ENCODE results near the gene USHBP1. TPM values are rescaled to one million over a fixed set of nuclear protein-coding genes. Genes with fewer than 3 reads are reported as not detected.

Gene USHBP1
- total and polyA plus RNA-seq, 10 of the 15 experiments (the other 5 are each of a cell fraction or from before 2014, with no cell fraction given) = 0.05 to 0.96 (median 0.22) TPM; not detected in 2

DNA sequence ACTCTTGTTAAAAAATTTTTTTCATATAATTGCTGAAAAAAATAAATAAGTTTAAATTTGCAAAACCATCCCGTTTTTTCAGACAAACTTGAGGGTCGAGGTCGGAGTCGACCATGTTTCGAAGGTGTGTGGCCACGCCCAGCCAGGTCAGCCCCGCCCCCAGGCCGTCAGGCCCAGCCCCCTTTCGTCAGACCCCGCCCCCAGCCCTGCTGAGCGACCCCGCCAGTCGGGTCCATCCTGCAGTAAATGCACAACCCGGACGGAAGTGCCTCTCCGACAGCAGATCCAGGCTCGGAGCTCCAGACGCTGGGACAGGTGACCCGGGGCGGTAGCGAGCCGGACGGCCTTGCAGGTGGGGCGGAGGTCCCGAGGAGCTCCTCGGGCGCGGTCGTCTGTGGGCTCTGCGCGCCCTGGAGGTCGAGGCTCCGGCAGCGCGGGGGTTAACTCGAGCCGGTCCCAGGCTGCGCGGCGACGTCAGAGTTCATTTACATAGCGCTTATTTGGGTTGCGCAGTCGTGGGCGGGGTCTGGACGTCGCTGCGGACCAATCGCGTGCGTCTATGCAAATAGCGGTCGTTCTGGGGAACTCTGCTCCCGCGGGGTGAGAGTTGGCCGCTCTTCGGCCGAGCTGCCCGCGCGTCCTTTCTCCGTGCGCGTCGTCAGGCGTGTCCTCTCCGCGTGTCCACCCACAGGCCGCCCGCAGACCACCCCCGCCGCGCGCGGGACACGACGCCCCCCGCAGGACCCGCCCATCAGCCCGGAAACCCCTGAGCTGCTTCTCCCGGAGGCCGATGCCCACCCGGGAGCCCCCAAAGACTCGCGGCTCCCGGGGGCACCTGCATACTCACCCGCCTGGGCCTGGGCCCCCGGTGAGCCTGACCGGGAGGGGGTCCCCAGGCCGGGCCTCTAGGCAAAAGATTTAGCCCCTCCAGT, 38.3 kb downstream of the USHBP1 start, which contains the start of gene OCEL1 (continued):
- TF ChIP-seq RFX5 (IDR thresholded peaks at IDR 0.05; ENCODE audit: low read depth, low read length) (no peak), RBBP5 (conservative IDR thresholded peaks at IDR 0.05) (no peak), BHLHE40 (IDR thresholded peaks at IDR 0.05; ENCODE audit: borderline replicate concordance in 1 of 2, low read depth in 2 of 2, low read length in 1 of 2) (peak; percentile 30 to 75; a peak in 3 of 4 replicates), NBN (IDR thresholded peaks at IDR 0.05) (peak; percentile 77), POLR2AphosphoS2 (IDR thresholded peaks at IDR 0.05; ENCODE audit: low read depth, low read length) (peak; percentile 49; the same call in 1 of the 2 replicates), NR2F1 (conservative IDR thresholded peaks at IDR 0.05) (peak; percentile 79), SP1 (IDR thresholded peaks at IDR 0.05; ENCODE audit: low read depth, low read length) (peak; percentile 84), POLR2A (IDR thresholded peaks at IDR 0.05; ENCODE audit: low read depth, low read length) (peak; percentile 92), SPI1 (IDR thresholded peaks at IDR 0.05; ENCODE audit: borderline replicate concordance, insufficient read depth, low read depth, low read length) (peak; percentile 31; the same call in 1 of the 2 replicates), HDGF (IDR thresholded peaks at IDR 0.05) (peak; percentile 81), SRF (IDR thresholded peaks at IDR 0.05; ENCODE audit: low read depth in 2 of 2, low read length in 2 of 2) (peak; percentile 61 to 80; a peak in 2 of 4 replicates), NFYA (IDR thresholded peaks at IDR 0.05; ENCODE audit: borderline replicate concordance, low read depth, low read length) (no peak)
- TF ChIP-seq, protein P1, sequence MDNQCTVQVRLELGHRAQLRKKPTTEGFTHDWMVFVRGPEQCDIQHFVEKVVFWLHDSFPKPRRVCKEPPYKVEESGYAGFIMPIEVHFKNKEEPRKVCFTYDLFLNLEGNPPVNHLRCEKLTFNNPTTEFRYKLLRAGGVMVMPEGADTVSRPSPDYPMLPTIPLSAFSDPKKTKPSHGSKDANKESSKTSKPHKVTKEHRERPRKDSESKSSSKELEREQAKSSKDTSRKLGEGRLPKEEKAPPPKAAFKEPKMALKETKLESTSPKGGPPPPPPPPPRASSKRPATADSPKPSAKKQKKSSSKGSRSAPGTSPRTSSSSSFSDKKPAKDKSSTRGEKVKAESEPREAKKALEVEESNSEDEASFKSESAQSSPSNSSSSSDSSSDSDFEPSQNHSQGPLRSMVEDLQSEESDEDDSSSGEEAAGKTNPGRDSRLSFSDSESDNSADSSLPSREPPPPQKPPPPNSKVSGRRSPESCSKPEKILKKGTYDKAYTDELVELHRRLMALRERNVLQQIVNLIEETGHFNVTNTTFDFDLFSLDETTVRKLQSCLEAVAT (IDR thresholded peaks at IDR 0.05) = 0 out of 2 replicates have a peak, but pooled peaks have one; percentile 2
- TF ChIP-seq, protein P2, sequence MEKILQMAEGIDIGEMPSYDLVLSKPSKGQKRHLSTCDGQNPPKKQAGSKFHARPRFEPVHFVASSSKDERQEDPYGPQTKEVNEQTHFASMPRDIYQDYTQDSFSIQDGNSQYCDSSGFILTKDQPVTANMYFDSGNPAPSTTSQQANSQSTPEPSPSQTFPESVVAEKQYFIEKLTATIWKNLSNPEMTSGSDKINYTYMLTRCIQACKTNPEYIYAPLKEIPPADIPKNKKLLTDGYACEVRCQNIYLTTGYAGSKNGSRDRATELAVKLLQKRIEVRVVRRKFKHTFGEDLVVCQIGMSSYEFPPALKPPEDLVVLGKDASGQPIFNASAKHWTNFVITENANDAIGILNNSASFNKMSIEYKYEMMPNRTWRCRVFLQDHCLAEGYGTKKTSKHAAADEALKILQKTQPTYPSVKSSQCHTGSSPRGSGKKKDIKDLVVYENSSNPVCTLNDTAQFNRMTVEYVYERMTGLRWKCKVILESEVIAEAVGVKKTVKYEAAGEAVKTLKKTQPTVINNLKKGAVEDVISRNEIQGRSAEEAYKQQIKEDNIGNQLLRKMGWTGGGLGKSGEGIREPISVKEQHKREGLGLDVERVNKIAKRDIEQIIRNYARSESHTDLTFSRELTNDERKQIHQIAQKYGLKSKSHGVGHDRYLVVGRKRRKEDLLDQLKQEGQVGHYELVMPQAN (conservative IDR thresholded peaks at IDR 0.05) = peak; percentile 50
- TF ChIP-seq, protein P3, sequence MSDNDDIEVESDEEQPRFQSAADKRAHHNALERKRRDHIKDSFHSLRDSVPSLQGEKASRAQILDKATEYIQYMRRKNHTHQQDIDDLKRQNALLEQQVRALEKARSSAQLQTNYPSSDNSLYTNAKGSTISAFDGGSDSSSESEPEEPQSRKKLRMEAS (IDR thresholded peaks at IDR 0.05; ENCODE audit: low read depth, low read length) = peak; percentile 31; the same call in 1 of the 2 replicates

Data from GM12878 (cell line).